GM21737 (cell line): ENCODE data around the gene TDP2.
"Not testable (repeated sequence)": the region's sequence is repeated elsewhere in the genome, so short reads cannot be mapped to it uniquely, and the experiment has no call there.

Experiments
- ATAC-seq: cut with Tn5 transposase; IDR thresholded peaks from one replicate; pipeline ENCODE4 v1.9.1; 2021; ENCODE audit warnings: mild to moderate bottlenecking, moderate library complexity; ENCODE audit not compliant: unreplicated experiment

TDP2 gene

DNA sequence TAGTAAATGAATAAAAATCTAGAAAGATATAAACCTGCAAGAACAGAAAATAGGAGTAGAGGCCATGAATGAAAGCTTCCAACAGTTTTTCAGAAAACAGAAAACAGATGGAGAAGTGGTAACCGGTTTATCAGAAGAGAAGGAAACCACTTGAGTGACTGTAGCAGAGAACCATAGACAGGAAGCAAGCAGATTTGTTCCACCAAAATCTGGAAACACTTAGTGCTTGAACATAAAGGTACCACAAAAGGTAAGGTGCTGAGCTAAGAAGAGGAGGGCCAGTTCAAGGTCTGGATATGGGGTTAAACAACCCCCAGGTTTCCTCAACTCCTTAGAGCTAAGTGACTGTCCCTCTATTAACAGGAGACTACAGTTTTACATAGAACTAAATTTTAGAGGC is 11.5 kb downstream of the TDP2 start:
- ATAC-seq, result no peak

DNA sequence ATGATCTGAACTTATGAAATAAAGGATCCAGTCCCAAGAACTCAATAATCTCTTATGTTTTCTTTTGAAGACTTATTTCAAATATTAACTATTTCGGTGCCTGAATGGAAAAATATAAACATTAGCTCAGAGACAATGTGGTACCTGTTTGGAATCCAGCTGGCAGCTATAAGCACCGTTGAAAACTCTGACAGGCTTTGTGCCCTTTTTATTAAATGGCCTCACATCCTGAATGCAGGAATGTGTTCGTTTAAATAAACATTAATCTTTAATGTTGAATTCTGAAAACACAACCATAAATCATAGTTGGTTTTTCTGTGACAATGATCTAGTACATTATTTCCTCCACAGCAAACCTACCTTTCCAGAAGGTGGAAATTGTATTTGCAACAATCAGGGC is 16.3 kb downstream of the TDP2 start:
- ATAC-seq, result no peak

DNA sequence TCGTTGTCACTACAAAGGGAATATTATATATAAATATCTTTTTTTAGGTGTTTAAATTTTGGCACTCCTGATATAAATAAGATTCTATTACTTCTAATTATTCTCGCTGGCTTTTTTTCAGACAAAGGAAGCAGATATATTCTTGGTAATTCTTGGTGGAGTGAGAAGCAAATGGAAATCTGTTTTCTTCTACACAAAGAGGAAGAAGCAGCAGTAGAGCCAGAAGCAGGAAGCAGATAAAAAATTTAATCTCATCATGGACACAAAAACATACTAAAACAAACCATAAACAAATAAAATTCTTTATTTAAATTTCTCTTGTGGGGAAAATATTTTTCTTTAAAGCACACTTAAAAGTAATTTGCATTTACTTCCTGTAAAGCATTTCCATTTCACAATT is 17.0 kb downstream of the TDP2 start:
- no peak for ATAC-seq

DNA sequence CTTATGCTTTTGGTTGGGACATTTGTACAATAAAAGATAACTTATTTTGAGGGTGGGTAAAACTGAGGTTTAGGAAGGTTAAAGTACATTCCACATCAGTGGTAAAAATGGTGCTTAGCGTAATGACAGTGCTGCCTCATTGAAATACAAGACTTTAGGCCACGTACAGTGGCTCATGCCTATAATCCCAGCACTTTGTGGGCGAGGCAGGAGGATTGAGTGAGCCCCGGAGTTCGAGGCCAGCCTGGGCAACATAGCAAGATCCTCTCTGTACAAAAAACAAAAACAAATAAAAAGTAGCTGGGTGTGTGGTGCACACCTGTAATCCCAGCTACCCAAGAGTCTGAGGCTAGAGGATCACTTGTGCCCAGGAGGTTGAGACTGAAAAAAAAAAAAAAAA is 18.4 kb downstream of the TDP2 start:
- ATAC-seq, result no peak

DNA sequence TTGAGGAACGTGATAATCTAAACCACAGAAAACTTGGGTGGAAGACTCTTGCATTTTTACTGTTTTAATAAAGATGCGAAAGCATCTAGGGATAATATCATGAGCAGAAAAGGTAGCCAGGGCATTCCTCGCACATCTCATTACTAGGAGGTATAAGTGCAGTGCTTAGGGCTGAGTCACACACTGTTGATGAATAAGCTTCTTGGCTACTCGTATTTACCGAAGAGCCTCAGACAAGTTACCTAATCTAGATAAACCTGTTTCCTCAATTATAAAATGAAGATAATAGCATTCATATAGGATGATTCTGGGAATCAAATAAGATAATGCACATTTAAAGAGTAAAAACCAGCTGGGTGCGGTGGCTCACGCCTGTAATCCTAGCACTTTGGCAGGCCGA is 19.9 kb downstream of the TDP2 start:
- no peak for ATAC-seq

DNA sequence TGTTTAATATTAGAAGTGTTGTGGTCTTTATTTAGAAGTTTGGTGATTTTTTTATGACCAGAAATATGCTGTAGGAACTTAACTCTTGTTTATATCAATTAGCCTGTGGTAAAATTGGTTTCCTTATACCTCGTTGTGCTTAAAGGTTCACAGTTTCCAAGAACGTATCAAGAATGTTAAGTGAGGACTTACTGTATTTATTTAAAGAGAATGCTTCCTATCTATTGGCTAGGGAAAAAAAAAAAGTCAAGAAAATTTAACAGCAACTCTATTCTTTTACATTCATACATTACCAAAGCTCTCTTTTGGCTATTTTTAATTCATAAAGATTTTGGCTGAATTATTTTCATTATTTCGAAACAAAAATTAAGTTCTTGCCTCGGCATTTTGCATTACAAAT is 22.3 kb downstream of the TDP2 start:
- ATAC-seq, result no peak

DNA sequence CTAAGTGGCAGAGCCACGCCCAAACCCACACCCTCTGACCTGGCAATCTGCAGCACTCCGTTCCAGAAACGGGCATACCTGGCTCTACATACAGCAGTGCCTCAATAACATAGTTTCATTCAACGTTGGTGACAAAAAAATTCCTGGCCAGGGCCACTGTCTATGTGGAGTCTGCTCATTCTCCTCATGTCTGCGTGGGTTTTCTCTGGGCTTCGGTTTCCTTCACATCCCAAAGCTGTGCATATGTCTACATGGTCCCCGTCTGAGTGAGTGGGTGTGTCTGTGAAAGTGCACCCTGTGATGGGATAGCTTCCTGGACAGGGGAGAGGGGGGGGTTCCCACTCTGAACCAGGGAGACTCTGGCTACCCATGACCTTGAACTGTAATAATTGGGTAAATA is 22.8 kb downstream of the TDP2 start:
- no peak for ATAC-seq

DNA sequence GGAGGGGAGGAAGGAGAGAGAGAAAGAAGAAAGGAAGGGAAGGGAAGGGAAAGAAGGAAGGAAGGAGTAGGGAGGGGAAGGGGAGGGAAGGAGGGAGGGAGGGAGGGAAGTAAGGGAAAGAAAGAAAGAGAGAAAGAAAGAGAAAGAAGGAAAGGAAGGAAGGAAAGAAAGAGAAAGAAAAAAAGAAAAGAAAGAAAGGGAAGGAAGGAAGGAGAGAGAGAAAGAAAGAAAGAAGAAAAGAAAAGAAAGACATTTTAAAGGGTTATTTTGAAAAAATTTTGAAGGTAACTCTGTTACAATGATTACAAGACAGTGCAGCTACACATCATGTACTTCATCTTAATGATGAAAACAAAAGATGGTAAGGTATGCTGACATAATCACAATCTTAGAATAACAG is 24.6 kb downstream of the TDP2 start:
- ATAC-seq, result no peak

DNA sequence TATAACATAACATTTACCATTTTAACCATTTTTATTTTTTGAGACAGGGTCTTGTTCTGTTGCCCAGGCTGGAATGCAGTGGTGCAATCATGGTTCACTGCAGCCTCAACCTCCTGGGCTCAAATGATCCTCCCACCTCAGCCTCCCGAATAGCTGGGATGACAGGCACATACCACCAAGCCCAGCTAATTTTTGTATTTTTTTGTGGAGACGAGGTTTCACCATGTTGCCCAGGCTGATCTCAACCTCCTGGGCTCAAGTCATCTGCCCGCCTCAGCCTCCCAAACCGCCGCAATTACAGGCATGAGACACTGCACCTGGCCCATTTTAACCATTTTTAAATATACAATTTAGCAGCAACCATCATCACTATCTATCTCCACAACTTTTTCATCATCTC is 26.1 kb downstream of the TDP2 start:
- ATAC-seq, result not testable (repeated sequence)

DNA sequence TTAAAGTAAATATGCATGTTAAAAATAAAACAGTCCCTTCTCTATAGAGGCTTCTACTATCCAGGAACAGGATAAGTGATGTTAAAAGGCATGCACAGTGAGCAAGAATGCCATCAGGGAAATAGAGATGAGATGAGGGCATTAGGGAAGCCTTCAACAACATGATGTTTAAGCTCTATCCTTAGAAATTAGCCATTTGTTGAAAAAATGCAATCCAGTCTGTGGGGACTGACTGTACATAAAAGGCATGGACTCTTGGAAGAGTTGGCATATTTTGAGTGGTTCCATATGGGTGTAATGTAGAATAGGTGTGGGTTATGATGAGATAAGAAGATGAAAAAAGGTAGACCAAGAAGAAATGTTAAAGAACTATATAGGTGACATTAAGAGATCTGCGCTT is 26.5 kb downstream of the TDP2 start:
- no peak for ATAC-seq

DNA sequence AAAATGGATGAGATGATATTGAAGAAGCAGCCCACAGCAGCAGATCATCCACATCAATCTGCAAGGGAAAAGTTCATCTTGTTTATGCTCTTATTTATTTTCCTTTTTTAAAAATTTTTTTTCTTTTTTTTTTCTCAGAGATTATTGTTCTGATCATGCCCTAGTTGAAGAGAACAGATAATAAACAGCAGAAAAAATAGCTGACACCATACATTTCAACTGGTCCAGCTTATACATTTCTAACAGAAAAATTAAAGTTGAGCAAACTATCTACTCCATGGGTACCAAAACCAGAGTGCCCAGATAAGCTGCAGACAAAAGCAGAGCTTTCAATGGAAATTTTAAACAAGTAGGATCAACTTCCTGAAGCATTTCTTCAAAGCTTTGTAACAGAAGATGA is 30.0 kb downstream of the TDP2 start:
- ATAC-seq, result no peak

DNA sequence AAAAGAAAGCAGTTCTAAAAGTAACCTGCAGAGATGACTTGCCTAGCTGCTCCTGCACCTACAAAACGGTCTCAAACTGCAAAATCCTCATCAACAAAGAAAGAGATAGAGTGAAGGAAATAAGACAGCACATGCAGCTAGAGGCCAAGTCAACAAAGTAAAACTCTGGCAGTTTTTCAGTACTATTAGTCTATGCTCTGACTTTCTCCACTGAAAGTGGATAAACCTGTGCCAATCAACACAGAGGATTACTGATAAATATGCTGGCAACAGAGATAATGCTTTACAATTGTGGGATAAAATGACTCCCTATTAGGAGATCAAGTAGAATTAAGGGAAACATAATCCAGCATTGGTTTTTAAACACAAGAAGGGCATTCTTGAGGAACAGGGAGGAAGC is 34.1 kb downstream of the TDP2 start:
- ATAC-seq, result no peak

DNA sequence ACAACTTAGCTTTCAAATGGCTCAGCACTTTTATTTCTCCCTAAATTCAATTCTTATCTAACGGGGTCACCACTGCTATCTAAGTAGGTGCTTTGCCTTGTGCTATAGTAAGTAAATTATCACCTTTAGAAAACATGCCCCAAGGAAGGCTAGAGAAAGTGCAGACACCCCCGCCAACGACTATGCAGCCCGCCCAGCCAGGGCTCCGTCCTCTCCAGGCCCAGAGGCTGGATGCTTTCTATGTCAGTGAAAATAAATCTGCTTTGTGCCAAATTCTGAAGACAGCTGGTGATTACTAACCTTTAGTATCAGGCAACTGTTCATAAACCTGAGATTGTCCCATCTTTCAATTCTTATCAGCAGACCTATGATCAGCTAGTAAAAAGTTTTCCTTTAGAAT is 35.0 kb downstream of the TDP2 start:
- no peak for ATAC-seq

DNA sequence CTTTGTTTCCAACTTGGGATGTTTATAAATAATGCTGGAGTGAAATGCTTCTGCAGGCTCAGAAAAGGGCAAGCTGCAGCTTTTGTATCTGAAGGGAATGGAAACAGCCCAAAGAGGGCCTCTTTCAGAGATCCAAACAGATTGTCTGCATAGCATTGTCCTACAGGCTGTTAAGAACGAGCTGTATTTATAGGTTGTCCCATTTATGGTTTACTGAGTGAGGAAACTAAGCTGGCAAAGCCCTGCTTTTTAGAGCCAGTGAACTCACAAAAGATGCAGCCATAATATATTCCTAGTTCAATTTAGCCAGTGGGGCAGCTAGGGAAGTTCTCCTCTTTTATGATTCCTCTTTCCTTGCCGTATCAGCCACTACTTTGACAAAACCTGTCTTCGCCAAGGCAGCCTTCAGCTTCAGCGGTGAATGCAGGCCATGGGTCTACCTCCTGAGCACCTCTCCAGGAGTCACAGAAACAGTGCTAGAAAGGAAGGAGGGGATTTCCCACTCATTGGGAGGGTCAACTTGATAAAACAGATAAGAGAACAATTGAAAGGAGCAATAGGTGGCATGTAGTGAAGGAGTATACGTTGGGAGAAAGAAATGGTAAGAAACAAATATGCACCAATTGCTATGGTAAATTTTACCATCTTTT is 35.7 kb downstream of the TDP2 start:
- no peak for ATAC-seq

DNA sequence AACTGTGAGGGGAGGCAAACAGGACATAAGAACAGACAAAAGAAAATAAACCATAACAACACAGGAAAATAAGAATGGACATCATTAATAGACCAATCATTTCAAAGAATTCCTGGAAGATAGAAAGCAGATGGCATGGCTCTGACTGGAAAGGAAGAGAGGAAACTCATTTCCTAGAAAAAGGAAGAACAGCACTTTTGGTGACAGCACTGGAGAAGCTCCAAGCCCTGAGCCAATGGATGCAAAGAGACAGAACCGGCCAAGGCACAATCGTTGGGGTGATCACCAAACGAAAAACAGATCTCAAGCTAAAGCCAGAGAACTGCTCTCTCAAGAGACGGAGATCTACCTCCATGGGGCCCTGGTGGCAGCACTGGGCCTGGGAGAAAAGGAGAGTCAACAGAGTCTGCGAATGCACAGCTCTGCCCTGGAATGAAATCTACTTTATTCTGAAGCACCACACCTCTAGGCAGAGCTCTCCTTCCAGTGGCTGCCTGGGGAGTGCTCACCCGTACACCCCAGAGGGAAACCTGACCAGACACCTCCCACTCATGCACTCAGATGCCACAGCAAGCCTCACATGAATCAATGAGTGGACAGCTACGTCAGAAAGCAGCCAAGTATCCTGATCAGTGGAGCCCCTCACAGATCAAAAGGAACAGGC is 44.9 kb downstream of the TDP2 start:
- no peak for ATAC-seq

DNA sequence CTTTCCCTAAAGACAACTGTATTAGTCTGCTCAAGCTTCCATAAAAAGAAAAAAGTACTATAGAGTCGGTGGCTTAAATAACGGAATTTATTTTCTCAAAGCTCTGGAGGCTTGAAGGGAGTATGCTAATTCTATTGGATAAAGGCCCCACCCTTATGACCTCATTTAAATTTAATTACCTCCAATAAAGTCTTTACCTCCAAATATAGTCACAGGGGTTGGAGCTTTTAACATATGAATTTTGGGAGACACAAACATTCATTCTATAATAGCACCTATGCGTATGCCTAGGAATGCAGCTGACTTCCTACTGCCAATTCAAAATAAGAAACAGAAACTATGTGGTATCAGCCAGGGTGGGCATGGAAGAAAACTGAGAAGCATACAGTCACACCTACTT is 46.1 kb downstream of the TDP2 start:
- ATAC-seq, result no peak

DNA sequence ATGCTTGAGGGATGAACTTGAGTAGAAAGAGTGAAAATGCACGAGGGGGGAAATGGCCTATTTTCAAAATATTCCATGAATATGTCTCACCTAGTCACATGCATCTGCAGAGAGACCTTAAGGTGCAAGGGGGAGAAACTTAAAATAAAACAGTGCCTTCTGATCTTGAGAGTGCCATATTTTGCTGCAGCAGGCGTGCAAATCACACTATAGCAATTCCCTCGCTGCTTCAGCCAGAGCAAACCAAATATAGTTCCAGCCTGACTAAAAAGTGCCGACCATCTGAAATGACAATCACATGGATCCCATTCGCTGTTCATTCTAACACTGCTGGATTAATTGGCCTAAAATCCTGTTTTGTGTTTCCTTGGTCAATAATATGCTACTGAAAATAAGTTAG is 47.0 kb downstream of the TDP2 start:
- ATAC-seq, result no peak

DNA sequence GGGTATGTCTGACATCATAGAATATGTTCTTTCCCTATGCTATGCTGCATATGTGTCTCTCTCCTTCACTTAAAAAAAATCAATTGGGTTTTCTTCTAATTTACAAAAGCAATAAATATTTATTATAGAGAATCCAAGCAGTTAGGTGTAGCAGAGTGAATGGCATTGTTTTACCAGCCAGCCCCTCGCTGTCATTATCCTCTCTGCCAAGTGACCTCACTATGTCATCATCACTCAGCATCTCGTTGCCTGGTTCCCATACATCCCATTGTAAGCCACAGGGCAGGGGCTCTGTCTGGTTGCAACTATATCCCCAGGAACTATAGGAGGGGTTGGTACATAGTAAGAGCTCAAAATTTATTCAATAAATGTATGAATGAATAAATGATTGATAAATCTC is 52.1 kb downstream of the TDP2 start:
- ATAC-seq, result no peak

DNA sequence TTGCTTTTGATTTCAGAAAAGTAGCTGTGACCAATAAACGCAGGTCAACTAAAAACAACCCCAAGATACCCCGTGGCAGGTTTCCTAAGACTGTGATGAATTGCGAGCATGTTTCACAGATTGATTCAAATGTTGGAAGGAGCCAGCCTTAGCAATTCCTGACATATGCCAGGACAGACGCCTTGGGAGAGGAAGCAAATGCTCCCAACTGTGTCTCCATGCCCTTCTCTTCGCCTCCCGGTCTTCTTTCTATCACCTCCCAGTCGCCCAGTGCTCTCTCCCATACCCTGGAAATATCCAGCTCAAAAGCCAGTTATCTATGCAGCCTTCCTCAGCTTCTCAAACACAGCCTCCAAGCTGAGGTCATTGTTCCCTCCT is 52.7 kb downstream of the TDP2 start:
- ATAC-seq, result no peak

DNA sequence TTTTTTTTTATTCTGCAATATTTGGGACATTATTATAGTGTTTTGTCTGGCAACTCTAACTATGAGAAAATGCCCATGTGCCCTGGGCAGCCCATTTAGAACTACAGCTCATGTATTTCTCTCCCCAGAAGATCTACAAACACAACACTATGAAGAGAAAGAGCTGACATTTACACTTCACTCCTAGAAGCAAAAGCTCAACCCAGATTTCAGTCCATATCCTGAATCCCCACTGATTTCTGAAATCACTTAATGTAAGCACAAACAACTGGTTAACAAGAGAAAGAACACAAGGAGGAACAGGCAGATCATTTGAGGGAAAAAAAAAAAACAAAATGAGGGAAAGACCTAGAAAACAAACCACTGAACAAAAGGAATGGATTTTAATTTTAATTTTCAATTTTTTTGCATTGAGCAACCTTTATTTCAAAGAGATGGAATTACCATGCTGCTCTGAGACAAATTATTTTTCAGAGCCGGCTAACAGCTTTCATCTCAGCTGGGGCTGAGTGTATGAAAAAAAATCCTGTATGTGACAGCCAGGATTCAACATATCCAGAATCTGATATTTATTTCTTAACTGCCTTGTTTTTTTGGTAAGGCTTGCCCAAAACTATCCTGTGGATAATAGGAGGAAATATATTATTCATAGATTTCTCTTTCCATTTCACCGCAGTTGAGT is 53.2 kb downstream of the TDP2 start:
- ATAC-seq, result no peak

DNA sequence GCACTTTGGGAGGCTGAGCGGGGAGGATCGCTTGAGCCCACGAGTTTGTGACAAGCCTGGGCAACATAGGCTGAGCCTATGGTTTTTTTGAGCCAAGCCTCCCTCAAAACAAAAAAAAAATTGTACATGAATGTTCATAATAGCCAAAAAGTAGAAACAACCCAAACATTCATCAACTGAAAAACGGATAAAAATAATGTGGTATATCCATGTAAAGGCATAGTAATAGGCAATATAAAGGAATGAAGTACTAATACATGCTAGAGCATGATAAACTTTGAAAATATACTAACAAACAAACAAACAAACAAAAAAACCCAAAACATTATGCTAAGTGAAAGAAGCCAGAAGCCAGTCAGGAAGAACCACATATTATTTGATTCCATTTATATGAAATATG is 56.0 kb downstream of the TDP2 start:
- ATAC-seq, result no peak

DNA sequence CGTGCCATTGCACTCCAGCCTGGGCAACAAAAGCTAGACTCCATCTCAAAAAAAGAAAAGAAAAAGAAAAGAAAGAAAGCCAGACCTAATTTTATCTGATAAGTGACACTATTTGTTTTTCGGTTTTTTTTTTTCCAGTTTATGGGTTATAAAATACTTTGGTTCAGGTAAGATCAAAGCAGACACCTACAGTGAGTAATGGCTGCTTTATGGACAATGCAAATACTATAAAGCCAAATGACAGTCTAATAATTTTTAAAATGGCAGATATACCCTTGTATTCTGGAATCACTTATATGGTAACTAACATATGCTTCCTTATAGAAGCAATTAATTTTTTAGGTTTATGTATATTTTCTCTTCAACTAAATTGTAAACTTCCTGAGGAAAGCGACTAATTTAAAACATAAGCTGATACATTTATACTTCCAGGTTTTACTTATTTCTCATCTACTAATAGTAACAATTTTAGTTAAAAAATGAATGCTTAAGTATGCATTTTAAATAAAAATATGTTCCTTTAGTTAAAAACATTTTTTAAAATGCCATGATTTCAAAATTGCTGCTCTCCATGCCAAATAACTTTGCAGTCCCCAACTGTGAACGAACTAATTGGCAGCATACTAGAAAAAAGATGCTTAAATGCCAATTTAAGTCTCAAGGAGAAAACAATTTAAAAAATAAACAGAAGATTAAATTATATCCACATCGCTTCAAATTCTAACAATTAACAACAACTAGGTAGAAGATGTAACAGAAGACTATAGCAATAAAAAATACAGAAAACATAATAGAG is 59.2 kb downstream of the TDP2 start:
- ATAC-seq, result no peak
